Measurements from ENCODE around the gene RFX4. TPM values are rescaled to one million over a fixed set of nuclear protein-coding genes. Genes with fewer than 3 reads are reported as not detected.

The RFX4 gene
- total and polyA plus RNA-seq, 2 of the 8 experiments (the other 6 are each of a cell fraction or from before 2014, with no cell fraction given): 0.06 TPM; not detected in 1

DNA sequence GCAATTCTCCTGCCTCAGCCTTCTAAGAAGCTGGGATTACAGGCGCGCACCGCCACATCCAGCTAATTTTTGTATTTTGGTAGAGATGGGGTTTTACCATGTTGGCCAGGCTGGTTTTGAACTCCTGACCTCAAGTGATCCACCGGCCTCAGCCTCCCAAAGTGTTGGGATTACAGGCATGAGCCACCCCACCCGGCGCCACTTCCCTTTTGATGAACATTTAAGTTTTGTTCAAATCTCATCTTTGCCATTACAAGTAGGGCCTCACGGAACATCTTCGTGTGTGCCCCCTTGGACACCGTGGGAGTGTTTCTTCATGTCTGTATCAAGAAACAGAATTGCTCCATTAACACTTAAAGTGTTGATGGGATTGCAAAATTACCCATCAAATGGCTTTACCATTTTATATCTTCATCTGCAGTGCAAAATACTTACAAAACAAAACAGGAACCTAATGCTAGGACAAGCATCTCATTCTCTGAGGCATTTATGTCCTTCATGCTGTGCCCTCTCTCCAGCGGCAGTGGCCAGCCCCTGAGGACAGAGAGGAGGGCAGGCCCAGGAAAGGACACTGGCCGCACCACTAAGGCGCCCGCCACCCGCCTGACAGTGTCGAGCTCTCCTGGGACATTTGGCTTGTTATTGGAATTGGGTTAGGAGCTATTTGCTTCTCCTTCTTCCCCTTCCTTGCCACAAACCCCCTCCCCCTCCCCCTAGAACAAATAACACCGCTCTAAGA is 61.7 kb downstream of the RFX4 start:
- Histone ChIP-seq H3K18ac (ENCODE audit: extremely low read depth, low read length) (no peak overlapping the region), H2BK120ac (replicated peaks; ENCODE audit: low read depth, low read length) (no peak overlapping the region), H3K79me2 (ENCODE audit: control insufficient read depth in 1 of 2, insufficient read depth in 2 of 2, low read length in 2 of 2) (no peaks in the 10 kb centered on the region), H3K4me3 (ENCODE audit: extremely low read depth in 1 of 4, insufficient read depth in 2 of 4, low read depth in 3 of 4, low read length in 4 of 4) (no peak overlapping the region), H2BK12ac (ENCODE audit: low read depth, low read length) (no peak overlapping the region), H3K9ac (replicated peaks in 1 of 4; ENCODE audit: extremely low read depth in 1 of 4, low read depth in 3 of 4, low read length in 3 of 4) (no peak overlapping the region), H3K23me2 (ENCODE audit: low read depth, low read length) (no peaks in the 10 kb centered on the region), H3K27me3 (replicated peaks in 1 of 4; ENCODE audit: control insufficient read depth in 3 of 4, extremely low read depth in 1 of 4, insufficient read depth in 3 of 4, low read length in 3 of 4) (no peaks in the 10 kb centered on the region; a peak in 1 of 7 replicates), H4K5ac (ENCODE audit: insufficient read length, low read depth, low read length) (no peak overlapping the region), H3K27ac (ENCODE audit: low read depth, low read length) (no peak overlapping the region), H3K9me3 (ENCODE audit: insufficient read depth in 2 of 2, low read depth in 1 of 2, low read length in 1 of 2) (no peaks in the 10 kb centered on the region), H3K4ac (replicated peaks; ENCODE audit: insufficient read length, low read depth, low read length) (no peak overlapping the region), H3K4me1 (replicated peaks in 1 of 4; ENCODE audit: control insufficient read depth in 3 of 4, insufficient read depth in 4 of 4, low read length in 3 of 4) (peaks cover 0 to 2% (median 0%) of the 10 kb centered on the region in 4 experiments; a peak in 2 of 7 replicates), H3K14ac (ENCODE audit: insufficient read length) (no peak overlapping the region), H3K79me1 (ENCODE audit: low read depth, low read length) (no peaks in the 10 kb centered on the region), H2AFZ (ENCODE audit: low read length) (no peak overlapping the region), H2BK15ac (ENCODE audit: low read length) (no peak overlapping the region), H2AK5ac (ENCODE audit: low read depth, low read length) (no peak overlapping the region), H3K36me3 (ENCODE audit: control insufficient read depth in 2 of 4, insufficient read depth in 4 of 4, low read length in 3 of 4) (no peaks in the 10 kb centered on the region), H4K91ac (replicated peaks; ENCODE audit: insufficient read length, low read length) (no peak overlapping the region), H4K8ac (ENCODE audit: extremely low read depth, insufficient read depth, low read length) (no peak overlapping the region), H3K56ac (replicated peaks; ENCODE audit: insufficient read length, low read depth, low read length) (no peak overlapping the region), H2BK5ac (ENCODE audit: low read depth, low read length) (no peak overlapping the region), H4K20me1 (replicated peaks in 1 of 2; ENCODE audit: control insufficient read depth in 1 of 2, insufficient read depth in 2 of 2, low read length in 2 of 2) (no peaks in the 10 kb centered on the region), H2BK20ac (ENCODE audit: low read length) (no peak overlapping the region), H3K23ac (ENCODE audit: insufficient read length) (no peak overlapping the region), H3K4me2 (ENCODE audit: insufficient read depth in 1 of 2, low read depth in 2 of 2, low read length in 2 of 2) (no peak overlapping the region)
- FAIRE-seq (no peak), DNase-seq (ENCODE audit: low read depth in 1 of 2, low spot score in 2 of 2) (no peak)
- WGBS, 2 experiments (ENCODE audit: extremely low coverage in 1 of 2, insufficient coverage in 1 of 2, insufficient read length in 1 of 2, insufficient replicate concordance in 2 of 2, low coverage in 1 of 2, low lambda C conversion rate in 2 of 2, missing lambda C conversion rate in 1 of 2): 96% methylated on average over 14 of the region's 16 CpGs; no CpG with 5 or more reads in 1 of the 2 experiments
- ChIA-PET POLR2A (ENCODE audit: partially characterized antibody) (no interaction called here), CTCF (ENCODE audit: partially characterized antibody) (interaction anchor here (0.6 to 0.7 kb wide), 2 partner anchors 9 to 45 kb away, joined by 4 to 5 read pairs; no protein-coding TSS in a partner anchor)
- TF ChIP-seq MAFK (IDR thresholded peaks at IDR 0.05; ENCODE audit: low read depth, low read length) (no peak), CHD2 (IDR thresholded peaks at IDR 0.05; ENCODE audit: low read length) (no peak), PHF8 (conservative IDR thresholded peaks at IDR 0.05; ENCODE audit: low read depth, low read length) (no peak), POLR2A (IDR thresholded peaks at IDR 0.05; ENCODE audit: control extremely low read depth in 1 of 2, low read depth in 2 of 2, low read length in 2 of 2) (no peak), CTBP2 (IDR thresholded peaks at IDR 0.05; ENCODE audit: borderline replicate concordance, insufficient read depth, insufficient read length, low read length) (no peak), NRF1 (IDR thresholded peaks at IDR 0.05; ENCODE audit: low read depth, low read length) (no peak), RBBP5 (IDR thresholded peaks at IDR 0.05; ENCODE audit: borderline replicate concordance, low read depth, low read length) (no peak), EP300 (IDR thresholded peaks at IDR 0.05; ENCODE audit: borderline replicate concordance in 1 of 2, low read depth in 2 of 2, low read length in 2 of 2) (no peak), POU5F1 (IDR thresholded peaks at IDR 0.05; ENCODE audit: low read depth, low read length) (no peak), HDAC2 (IDR thresholded peaks at IDR 0.05; ENCODE audit: borderline replicate concordance in 1 of 2, low read depth in 2 of 2, low read length in 2 of 2) (no peak), RAD21 (IDR thresholded peaks at IDR 0.05 in 1 of 2, conservative IDR thresholded peaks at IDR 0.05 in 1 of 2; ENCODE audit: low read depth in 2 of 2, low read length in 2 of 2) (no peak), CHD1 (IDR thresholded peaks at IDR 0.05; ENCODE audit: low read depth, low read length) (no peak)
